Measurements from ENCODE around the gene HIVEP3. TPM values are rescaled to one million over a fixed set of nuclear protein-coding genes. Genes with fewer than 3 reads are reported as not detected.

The HIVEP3 gene
- total and polyA plus RNA-seq, 5 donors: 6.3 to 7.9 (median 7.2) TPM

DNA sequence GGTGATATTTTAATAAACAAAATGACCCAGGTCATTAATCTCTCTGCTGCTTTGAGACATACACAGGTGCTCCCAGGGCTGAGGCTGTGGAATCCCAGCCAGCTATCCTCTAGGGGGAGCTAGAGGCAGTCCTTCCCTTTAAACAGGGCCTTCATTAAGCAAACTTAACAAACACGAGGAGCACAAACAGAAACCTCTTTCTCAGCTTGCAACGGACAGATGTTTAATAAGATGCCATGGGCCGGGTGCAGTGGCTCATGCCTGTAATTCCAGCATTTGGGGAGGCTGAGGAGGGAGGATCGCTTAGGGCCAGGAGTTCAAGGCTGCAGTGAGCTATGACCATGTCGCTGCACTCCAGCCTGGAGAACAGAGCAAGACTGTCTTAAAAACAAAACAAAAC, 106.7 kb downstream of the HIVEP3 start:
- peaks cover 10% of the 10 kb centered on the region for H3K4me1 ChIP-seq (ENCODE audit: control insufficient read depth, insufficient read depth, low read length)
- DNase-seq: peak in 1 of 3 donors; percentile 29

DNA sequence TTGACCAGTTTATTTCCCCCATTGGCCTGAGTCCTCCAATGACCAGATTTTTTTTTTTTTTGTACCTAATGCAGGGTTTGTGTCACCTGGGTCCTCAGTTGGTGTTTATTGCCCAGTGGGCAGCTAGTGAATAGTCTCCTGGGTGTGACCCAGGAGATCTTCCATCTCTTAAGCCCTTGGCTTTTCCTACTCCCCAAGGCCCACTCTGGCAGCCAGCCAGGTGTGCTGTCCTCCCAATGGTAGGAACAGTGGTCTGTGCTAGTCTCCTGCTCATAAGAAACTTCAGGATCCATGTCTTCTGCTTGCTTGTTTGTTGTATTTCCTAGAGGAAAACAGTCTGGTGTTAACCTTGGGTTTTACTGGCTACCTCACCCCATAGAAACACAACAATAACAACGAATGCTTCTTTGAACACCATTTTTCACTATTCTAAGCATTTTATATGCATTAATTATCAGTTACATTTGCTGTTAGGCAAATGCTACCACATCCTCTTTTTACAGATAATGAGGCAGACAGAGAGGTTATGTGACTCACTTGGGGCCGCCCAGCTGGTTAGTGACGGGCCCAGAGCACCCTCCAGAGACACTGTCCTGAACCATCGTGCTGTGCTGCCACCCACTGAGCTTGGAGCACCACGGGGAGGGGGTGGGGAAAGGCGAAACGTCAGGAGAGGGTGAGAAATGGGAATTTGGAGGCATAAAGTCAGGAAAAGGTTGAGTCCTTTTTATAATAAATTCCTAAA, 107.5 kb downstream of the HIVEP3 start:
- peak in 2 of 3 donors; percentile 23 to 66 for DNase-seq
- Histone ChIP-seq H3K27ac (ENCODE audit: low read length) (no peak overlapping the region), H3K4me1 (ENCODE audit: control insufficient read depth, insufficient read depth, low read length) (peaks cover 11% of the 10 kb centered on the region), H3K27me3 (ENCODE audit: control insufficient read depth, insufficient read depth) (no peaks in the 10 kb centered on the region), H3K4me3 (ENCODE audit: low read length) (no peak overlapping the region), H3K9me3 (ENCODE audit: control insufficient read depth, low read length) (no peaks in the 10 kb centered on the region)
- WGBS: 69% methylated on average over 7 of the region's 7 CpGs
- ATAC-seq: no peak
- intact Hi-C loops (cut with DNase I): loop anchor here in 1 of 4 donors (10.0 kb wide), 1 partner anchor 224 kb away; no protein-coding TSS in a partner anchor

More for the DNA sequence above, 106.7 kb downstream of the HIVEP3 start:
- Histone ChIP-seq H3K9me3 (ENCODE audit: control insufficient read depth, low read length) (no peaks in the 10 kb centered on the region), H3K27me3 (ENCODE audit: control insufficient read depth, insufficient read depth) (no peaks in the 10 kb centered on the region), H3K4me3 (ENCODE audit: low read length) (no peak overlapping the region), H3K27ac (ENCODE audit: low read length) (peak overlapping the region; percentile 44)
- peak in 1 of 2 donors; percentile 8 for ATAC-seq
- intact Hi-C loops (cut with DNase I): loop anchor here in 1 of 4 donors (10.0 kb wide), 1 partner anchor 223 kb away; no protein-coding TSS in a partner anchor
- 50% methylated on average over 5 of the region's 5 CpGs for WGBS

- H3K4me1 ChIP-seq (ENCODE audit: control insufficient read depth, insufficient read depth, low read length): peaks cover 11% of the 10 kb centered on the region
- no peak for ATAC-seq
These were observed 108.3 kb downstream of the HIVEP3 start for GRCh38 chr1:41810446-41810845.

DNA sequence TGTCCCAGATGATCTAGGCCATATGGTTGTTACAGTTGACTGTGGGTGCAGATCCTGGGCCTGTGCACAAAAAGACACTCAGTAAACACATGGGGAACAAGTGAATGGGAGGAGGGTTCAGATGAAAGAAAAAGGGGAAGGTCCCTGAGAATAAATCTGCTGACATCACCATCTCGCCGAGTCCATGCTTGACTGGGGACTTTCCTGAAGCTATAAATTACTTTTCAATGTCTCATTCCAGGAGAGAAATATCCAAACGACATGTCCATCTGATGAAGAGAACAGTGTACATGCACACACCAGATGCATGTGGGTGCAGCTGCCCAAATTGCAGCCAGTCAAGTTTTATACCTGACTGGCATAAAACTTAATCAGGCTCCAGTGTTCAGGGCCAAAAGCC, 109.0 kb downstream of the HIVEP3 start:
- Histone ChIP-seq H3K9me3 (ENCODE audit: control insufficient read depth, low read length) (no peaks in the 10 kb centered on the region), H3K27ac (ENCODE audit: low read length) (no peak overlapping the region), H3K27me3 (ENCODE audit: control insufficient read depth, insufficient read depth) (no peaks in the 10 kb centered on the region), H3K4me1 (ENCODE audit: control insufficient read depth, insufficient read depth, low read length) (peaks cover 11% of the 10 kb centered on the region), H3K4me3 (ENCODE audit: low read length) (no peak overlapping the region)
- ATAC-seq: no peak
- intact Hi-C loops (cut with DNase I): loop anchor here in 1 of 4 donors (10.0 kb wide), 1 partner anchor 225 kb away; no protein-coding TSS in a partner anchor
- no peak for DNase-seq
- WGBS: 75% methylated on average over 3 of the region's 3 CpGs

More at GRCh38 chr1:41810446-41810845, 108.3 kb downstream of the HIVEP3 start:
- Histone ChIP-seq H3K4me3 (ENCODE audit: low read length) (no peak overlapping the region), H3K9me3 (ENCODE audit: control insufficient read depth, low read length) (no peaks in the 10 kb centered on the region), H3K27ac (ENCODE audit: low read length) (no peak overlapping the region), H3K27me3 (ENCODE audit: control insufficient read depth, insufficient read depth) (no peaks in the 10 kb centered on the region)
- DNase-seq: peak in 1 of 3 donors; percentile 60
- intact Hi-C loops (cut with DNase I): loop anchor here in 1 of 4 donors (10.0 kb wide), 1 partner anchor 224 kb away; no protein-coding TSS in a partner anchor

DNA sequence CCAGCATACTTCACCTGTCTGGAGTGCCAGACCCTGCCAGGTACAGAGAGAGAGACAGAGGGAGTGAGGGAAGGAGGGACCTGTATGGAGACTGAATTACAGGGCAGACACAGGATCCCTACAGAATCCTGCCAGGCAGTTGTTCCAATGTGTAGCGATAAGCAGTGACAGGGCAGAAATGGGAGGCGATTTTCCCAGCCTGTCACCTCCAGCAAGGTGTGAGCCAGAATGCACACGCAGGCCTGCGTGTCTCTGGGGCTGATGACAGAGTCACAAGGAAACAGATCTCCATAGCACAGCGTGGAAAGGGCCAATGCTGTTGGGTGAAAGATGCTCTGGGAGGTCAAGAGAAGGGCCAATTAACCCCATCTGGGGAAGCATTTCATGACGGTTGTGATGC, 111.3 kb downstream of the HIVEP3 start:
- ATAC-seq (peak; percentile 80 to 86), DNase-seq (peak; percentile 48 to 81 (median 75))
- no peak overlapping the region for H3K4me3 ChIP-seq (ENCODE audit: low read length)
- intact Hi-C loops (cut with DNase I): no loop called here
- no peaks in the 10 kb centered on the region for H3K27me3 ChIP-seq (ENCODE audit: control insufficient read depth, insufficient read depth)
- H3K27ac ChIP-seq (ENCODE audit: low read length): peak overlapping the region; percentile 83
- H3K4me1 ChIP-seq (ENCODE audit: control insufficient read depth, insufficient read depth, low read length): peaks cover 7% of the 10 kb centered on the region
- 59% methylated on average over 6 of the region's 6 CpGs for WGBS
- no peaks in the 10 kb centered on the region for H3K9me3 ChIP-seq (ENCODE audit: control insufficient read depth, low read length)

GRCh38 chr1:41806472-41807155, 112.1 kb downstream of the HIVEP3 start:
- intact Hi-C loops (cut with DNase I): no loop called here
- H3K27me3 ChIP-seq (ENCODE audit: control insufficient read depth, insufficient read depth): no peaks in the 10 kb centered on the region
- DNase-seq (no peak), ATAC-seq (peak in 1 of 2 donors; percentile 22)
- peak overlapping the region; percentile 66 for H3K27ac ChIP-seq (ENCODE audit: low read length)
- no peaks in the 10 kb centered on the region for H3K9me3 ChIP-seq (ENCODE audit: control insufficient read depth, low read length)
- 85% methylated on average over 17 of the region's 17 CpGs for WGBS
- H3K4me1 ChIP-seq (ENCODE audit: control insufficient read depth, insufficient read depth, low read length): peaks cover 7% of the 10 kb centered on the region
- no peak overlapping the region for H3K4me3 ChIP-seq (ENCODE audit: low read length)

- intact Hi-C loops (cut with DNase I): no loop called here
- H3K4me3 ChIP-seq (ENCODE audit: low read length): no peak overlapping the region
- ATAC-seq (no peak), DNase-seq (no peak)
- H3K27me3 ChIP-seq (ENCODE audit: control insufficient read depth, insufficient read depth): no peaks in the 10 kb centered on the region
- no peak overlapping the region for H3K27ac ChIP-seq (ENCODE audit: low read length)
- no peaks in the 10 kb centered on the region for H3K9me3 ChIP-seq (ENCODE audit: control insufficient read depth, low read length)
- H3K4me1 ChIP-seq (ENCODE audit: control insufficient read depth, insufficient read depth, low read length): peaks cover 7% of the 10 kb centered on the region
- 86% methylated on average over 8 of the region's 8 CpGs for WGBS
These were observed 112.8 kb downstream of the HIVEP3 start for GRCh38 chr1:41805771-41806471.

GRCh38 chr1:41804176-41804575, 114.5 kb downstream of the HIVEP3 start:
- Histone ChIP-seq H3K27me3 (ENCODE audit: control insufficient read depth, insufficient read depth) (no peaks in the 10 kb centered on the region), H3K4me3 (ENCODE audit: low read length) (no peak overlapping the region), H3K9me3 (ENCODE audit: control insufficient read depth, low read length) (no peaks in the 10 kb centered on the region), H3K27ac (ENCODE audit: low read length) (no peak overlapping the region), H3K4me1 (ENCODE audit: control insufficient read depth, insufficient read depth, low read length) (peaks cover 7% of the 10 kb centered on the region)
- intact Hi-C loops (cut with DNase I): no loop called here
- DNase-seq (no peak), ATAC-seq (no peak)
- 80% methylated on average over 5 of the region's 5 CpGs for WGBS

- Histone ChIP-seq H3K27me3 (ENCODE audit: control insufficient read depth, insufficient read depth) (no peaks in the 10 kb centered on the region), H3K4me3 (ENCODE audit: low read length) (no peak overlapping the region), H3K27ac (ENCODE audit: low read length) (no peak overlapping the region), H3K9me3 (ENCODE audit: control insufficient read depth, low read length) (no peaks in the 10 kb centered on the region), H3K4me1 (ENCODE audit: control insufficient read depth, insufficient read depth, low read length) (peaks cover 7% of the 10 kb centered on the region)
- DNase-seq (no peak), ATAC-seq (no peak)
- 73% methylated on average over 4 of the region's 4 CpGs for WGBS
- intact Hi-C loops (cut with DNase I): no loop called here
These were observed 115.1 kb downstream of the HIVEP3 start for GRCh38 chr1:41803656-41804055.

DNA sequence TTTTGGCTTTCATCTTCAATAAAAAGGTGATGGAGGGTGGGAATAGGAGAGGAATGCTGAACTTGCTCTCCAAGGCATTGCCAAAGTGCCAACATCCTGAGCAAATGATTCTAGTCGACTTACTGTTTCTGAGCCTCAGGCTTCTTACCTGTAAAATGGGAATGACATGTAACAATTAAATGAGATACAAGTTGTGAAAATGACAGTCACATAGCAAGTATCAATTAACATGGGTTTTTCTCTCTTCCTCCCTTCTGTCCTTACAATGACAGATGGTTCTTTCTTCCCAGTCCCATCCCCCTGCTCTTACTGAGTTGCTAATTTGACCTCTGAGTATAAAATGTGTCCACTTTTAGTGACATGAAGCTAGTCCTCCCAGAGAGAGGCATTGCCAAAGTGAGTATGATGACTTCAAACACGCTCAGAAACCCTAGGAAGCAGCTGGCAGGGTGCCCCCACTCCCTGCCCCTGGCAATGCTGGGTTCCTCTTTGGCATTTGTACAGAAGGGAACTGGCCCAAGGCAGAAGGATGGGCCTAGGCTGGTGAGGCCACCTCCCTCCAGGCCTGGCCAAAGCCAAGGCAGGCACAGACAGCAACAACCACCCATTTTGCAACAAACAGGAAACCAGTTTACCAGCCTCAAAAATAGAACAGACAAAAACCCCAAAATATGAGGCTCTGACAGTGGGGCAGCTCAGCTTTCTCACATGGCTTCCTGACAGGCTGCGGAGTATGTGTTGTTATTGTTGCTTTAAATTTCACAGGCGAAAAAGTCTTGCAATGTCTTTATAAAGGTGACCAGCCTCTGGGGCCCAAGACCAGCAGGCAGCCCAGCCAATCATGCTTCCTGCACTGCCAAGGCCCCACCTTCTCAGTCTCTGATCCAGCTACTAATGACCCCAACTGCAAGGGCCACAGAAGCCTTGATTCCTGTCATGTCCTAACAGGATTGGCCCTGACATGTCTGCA, 115.9 kb downstream of the HIVEP3 start:
- intact Hi-C loops (cut with DNase I): no loop called here
- H3K27ac ChIP-seq (ENCODE audit: low read length): no peak overlapping the region

More for the DNA sequence above, 115.9 kb downstream of the HIVEP3 start:
- Histone ChIP-seq H3K4me1 (ENCODE audit: control insufficient read depth, insufficient read depth, low read length) (peaks cover 7% of the 10 kb centered on the region), H3K9me3 (ENCODE audit: control insufficient read depth, low read length) (no peaks in the 10 kb centered on the region), H3K4me3 (ENCODE audit: low read length) (no peak overlapping the region), H3K27me3 (ENCODE audit: control insufficient read depth, insufficient read depth) (no peaks in the 10 kb centered on the region)
- DNase-seq (peak; percentile 66 to 89 (median 86)), ATAC-seq (peak; percentile 29 to 36)
- WGBS: 65% methylated on average over 4 of the region's 4 CpGs

Data from right cardiac atrium (tissue), 5 donors.